Transverse colon (tissue), 4 donors: ENCODE results near the gene EFCAB14. TPM values are rescaled to one million over a fixed set of nuclear protein-coding genes. Genes with fewer than 3 reads are reported as not detected.
"Not testable (repeated sequence)": the region's sequence is repeated elsewhere in the genome, so short reads cannot be mapped to it uniquely, and the experiment has no call there.

Source experiments
- DNase-seq: peaks from one replicate; pipeline ENCODE4 v3.0.0-alpha.2; 2019
- H3K27ac ChIP-seq, 4 donors: fragments of 200-600 bp; sonication (generic); 2 replicates each; pipeline ENCODE4 v1.5.1; 2016 to 2018; ENCODE audit warnings: inconsistent platforms in 4 of 4
- H3K27me3 ChIP-seq: fragments of 200-600 bp; sonication (generic); 2 replicates; pipeline ENCODE4 v1.5.1; 2017; ENCODE audit warnings: inconsistent platforms
- H3K36me3 ChIP-seq, 4 donors: fragments of 200-600 bp; sonication (generic); 2 replicates each; pipeline ENCODE4 v1.5.1; 2017 to 2019; ENCODE audit warnings: inconsistent platforms in 4 of 4
- H3K4me1 ChIP-seq, 4 donors: fragments of 200-600 bp; sonication (generic); 2 replicates each; pipeline ENCODE4 v1.5.1; 2017 to 2020; ENCODE audit warnings: inconsistent platforms in 4 of 4
- H3K4me3 ChIP-seq, 4 donors: fragments of 200-600 bp; sonication (generic); 1 replicate in 1 of 4; 2 replicates in 3 of 4; pipeline versions ENCODE4 v1.5.1 to v1.6.1; 2017 to 2019; ENCODE audit warnings: inconsistent platforms in 4 of 4
- H3K9me3 ChIP-seq, 2 donors: fragments of 200-600 bp; sonication (generic); 2 replicates each; pipeline ENCODE4 v1.5.1; 2017 to 2019; ENCODE audit warnings: inconsistent platforms in 2 of 2
- CTCF ChIP-seq, 5 experiments: fragments of 200-600 bp in 3 of 5; fragments of 450-650 bp in 2 of 5; sonication (generic) in 3 of 5; IDR thresholded peaks; 1 replicate in 2 of 5; 2 replicates in 3 of 5; pipeline ENCODE4 v1.5.1; 2016 to 2017; ENCODE audit warnings: antibody characterized with exemption in 5 of 5, inconsistent platforms in 3 of 5, mild to moderate bottlenecking in 2 of 5, moderate library complexity in 1 of 5
- EP300 ChIP-seq: sonication (generic); formaldehyde crosslinking; IDR thresholded peaks from one replicate; pipeline ENCODE4 v1.6.1; 2017; ENCODE audit warnings: antibody characterized with exemption, low read depth
- POLR2A ChIP-seq: fragments of 450-650 bp; IDR thresholded peaks from one replicate; pipeline ENCODE4 v1.6.1; 2016; ENCODE audit warnings: antibody characterized with exemption, mild to moderate bottlenecking, moderate library complexity
- POLR2AphosphoS5 ChIP-seq, 3 donors: sonication (generic); formaldehyde crosslinking; IDR thresholded peaks; one replicate each; pipeline ENCODE4 v1.6.1; 2016; ENCODE audit warnings: antibody characterized with exemption in 3 of 3
- WGBS, 2 donors: methylation state at CpG; one replicate each; pipeline ENCODE4 v1.1.5; 2018; ENCODE audit warnings: low coverage in 1 of 2; 5-methylcytosine and 5-hydroxymethylcytosine counted together
- in situ Hi-C, 4 donors: fragments of 200-750 bp; cut with MboI; loops; one replicate each; pipeline versions ENCODE4 v1.15.0 to v1.15.1; 2017; ENCODE audit warnings: low sequenced_read_pairs in 3 of 4, low pct_ligation_motif_present in 1 of 4, low pct_unique_long_range_greater_than_20kb in 1 of 4
- intact Hi-C: fragments of 100-400 bp; cut with DNase I; formaldehyde crosslinking; loops from one replicate; pipeline ENCODE4 v1.15.1; 2023; ENCODE audit warnings: low total_unique reads
- total RNA-seq, 4 donors: library from RNA; depleted of rRNA; stranded (reverse); fragments of >200 nt; gene quantifications; one replicate each; pipeline ENCODE4 v1.1.0, GENCODE V29; 2016

The EFCAB14 gene
- total RNA-seq, 4 donors from 2014 or later: 48.2 to 119 (median 85.4) TPM

GRCh38 chr1:46656643-46657042 is 62.3 kb downstream of the EFCAB14 start:
- in situ Hi-C loops: no loop called here
- WGBS, 2 donors: 77% methylated on average over 2 of the region's 2 CpGs; no CpG with 5 or more reads in 1 of the 2 donors
- intact Hi-C loops: no loop called here
- no peak for TF ChIP-seq EP300
- no peak for TF ChIP-seq CTCF (IDR thresholded peaks at IDR 0.05)
- TF ChIP-seq POLR2A: no peak
- TF ChIP-seq POLR2AphosphoS5 (IDR thresholded peaks at IDR 0.05): no peak
- Histone ChIP-seq H3K36me3 (peaks cover 0 to 25% (median 12%) of the 10 kb centered on the region in 4 donors), H3K27me3 (no peaks in the 10 kb centered on the region), H3K4me1 (peaks cover 0 to 23% (median 14%) of the 10 kb centered on the region in 4 donors), H3K9me3 (no peaks in the 10 kb centered on the region), H3K4me3 (no peak overlapping the region), H3K27ac (no peak overlapping the region)
- no peak for DNase-seq

DNA sequence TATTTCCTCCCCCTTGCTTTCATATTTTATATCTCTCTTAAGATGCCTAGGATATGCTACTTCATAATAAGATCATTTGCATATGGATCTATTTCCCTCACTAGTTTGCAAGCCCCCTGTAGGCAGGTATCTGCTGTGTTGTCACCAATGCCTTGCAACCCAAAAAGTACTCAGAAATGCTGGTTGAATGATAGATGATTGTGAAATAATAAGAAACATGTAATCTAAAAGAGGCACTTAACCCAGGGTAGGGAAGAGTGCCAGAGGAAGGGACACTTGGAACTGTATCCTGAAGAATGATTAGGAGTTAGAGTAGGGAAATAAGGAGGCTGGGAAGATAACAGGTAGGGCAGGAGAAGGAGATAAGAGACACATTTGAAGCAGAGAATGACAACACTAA is 63.1 kb downstream of the EFCAB14 start:
- Histone ChIP-seq H3K27ac (no peak overlapping the region), H3K4me3 (no peak overlapping the region), H3K9me3 (no peaks in the 10 kb centered on the region), H3K36me3 (peaks cover 0 to 25% (median 12%) of the 10 kb centered on the region in 4 donors), H3K27me3 (no peaks in the 10 kb centered on the region), H3K4me1 (peaks cover 0 to 23% (median 14%) of the 10 kb centered on the region in 4 donors)
- intact Hi-C loops: no loop called here
- in situ Hi-C loops: no loop called here
- DNase-seq: no peak
- no peak for TF ChIP-seq POLR2A
- TF ChIP-seq POLR2AphosphoS5 (IDR thresholded peaks at IDR 0.05): no peak

- in situ Hi-C loops, DNase-seq, intact Hi-C loops, H3K4me3 ChIP-seq, H3K9me3 ChIP-seq, H3K27me3 ChIP-seq: not testable (repeated sequence)
- Histone ChIP-seq H3K27ac (peak overlapping the region in 3 of 4 donors; percentile 72 to 86 (median 79)), H3K4me1 (peaks cover 0 to 23% (median 14%) of the 10 kb centered on the region in 4 donors), H3K36me3 (peaks cover 0 to 36% (median 13%) of the 10 kb centered on the region in 4 donors)
- WGBS, 2 donors: 100% methylated on average over 1 to 2 of the region's 2 CpGs
Observed at GRCh38 chr1:46654698-46655097, 64.2 kb downstream of the EFCAB14 start.

GRCh38 chr1:46654012-46654411 is 64.9 kb downstream of the EFCAB14 start:
- intact Hi-C loops (no loop called here), in situ Hi-C loops (no loop called here)
- peaks cover 0 to 2% of the 10 kb centered on the region in 2 donors for H3K9me3 ChIP-seq
- 25 to 45% methylated on average over 1 of the region's 1 CpG for WGBS, 2 donors
- no peak for DNase-seq
- no peak for TF ChIP-seq EP300
- no peak for TF ChIP-seq CTCF (IDR thresholded peaks at IDR 0.05)
- TF ChIP-seq POLR2AphosphoS5 (IDR thresholded peaks at IDR 0.05): no peak
- no peak for TF ChIP-seq POLR2A
- peaks cover 0 to 23% (median 14%) of the 10 kb centered on the region in 4 donors for H3K4me1 ChIP-seq
- H3K27ac ChIP-seq: peak overlapping the region; percentile 72 to 86 (median 78)
- no peaks in the 10 kb centered on the region for H3K27me3 ChIP-seq
- peaks cover 0 to 43% (median 15%) of the 10 kb centered on the region in 4 donors for H3K36me3 ChIP-seq
- peak overlapping the region in 3 of 4 donors; percentile 16 to 34 (median 18) for H3K4me3 ChIP-seq

DNA sequence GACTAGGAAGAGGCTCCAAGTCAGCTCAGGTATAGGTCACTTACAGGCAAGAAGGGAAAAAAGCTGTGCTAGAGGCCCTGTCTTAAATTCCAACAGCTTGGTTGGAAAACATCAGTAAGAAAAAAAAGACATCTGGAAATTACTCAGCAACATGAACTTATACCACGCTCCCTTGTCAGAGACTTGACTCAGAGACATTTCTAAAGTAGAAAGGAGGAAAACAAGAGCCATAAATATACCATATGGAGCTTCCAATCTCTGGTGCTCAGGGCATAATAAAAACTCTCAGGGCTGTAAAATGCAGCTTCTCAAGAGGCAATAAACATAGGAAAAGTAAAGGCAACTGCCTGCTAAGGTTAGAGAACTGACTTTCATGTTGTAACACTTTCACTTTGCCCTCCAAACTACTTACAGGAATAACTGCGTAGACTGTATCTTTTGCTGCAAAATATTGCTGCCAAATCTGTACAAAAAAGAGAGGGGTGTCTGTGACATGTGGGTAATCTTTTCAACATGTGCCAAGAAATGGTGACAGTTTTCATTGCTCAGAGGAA is 65.4 kb downstream of the EFCAB14 start:
- no peak for DNase-seq
- intact Hi-C loops: no loop called here
- H3K27ac ChIP-seq: peak overlapping the region; percentile 72 to 86 (median 78)
- TF ChIP-seq POLR2AphosphoS5 (IDR thresholded peaks at IDR 0.05): peak in 2 of 3 donors; percentile 29 to 37
- no peak for TF ChIP-seq EP300
- no peak for TF ChIP-seq POLR2A
- no peak for TF ChIP-seq CTCF (IDR thresholded peaks at IDR 0.05)
- H3K36me3 ChIP-seq: peaks cover 0 to 47% (median 15%) of the 10 kb centered on the region in 4 donors
- peaks cover 0 to 23% (median 14%) of the 10 kb centered on the region in 4 donors for H3K4me1 ChIP-seq
- 36 to 48% methylated on average over 2 of the region's 2 CpGs for WGBS, 2 donors
- H3K27me3 ChIP-seq: no peaks in the 10 kb centered on the region
- H3K4me3 ChIP-seq: peak overlapping the region in 3 of 4 donors; percentile 16 to 34 (median 18)
- in situ Hi-C loops: no loop called here
- peaks cover 0 to 2% of the 10 kb centered on the region in 2 donors for H3K9me3 ChIP-seq
